Fibroblast of lung (primary cell): ENCODE data around the gene TDRD9.

Experiments used
- CTCF ChIP-seq, 2 donors: IDR thresholded peaks in 1 of 2; conservative IDR thresholded peaks in 1 of 2; 1 replicate in 1 of 2; 2 replicates in 1 of 2; pipeline ENCODE4 v1.5.1; 2011 to 2012; ENCODE audit warnings: low read length in 2 of 2, control low read depth in 1 of 2, inconsistent platforms in 1 of 2, low read depth in 1 of 2, mild to moderate bottlenecking in 1 of 2
- EZH2 ChIP-seq: IDR thresholded peaks from 2 replicates; pipeline ENCODE4 v1.5.1; 2012; ENCODE audit warnings: low read length, control low read depth, mild to moderate bottlenecking; ENCODE audit errors: missing control alignments

- TF ChIP-seq CTCF (conservative IDR thresholded peaks at IDR 0.05 in 1 of 2, IDR thresholded peaks at IDR 0.05 in 1 of 2; ENCODE audit: low read depth in 1 of 2, low read length in 2 of 2): no peak
- no peak for TF ChIP-seq EZH2
These were observed 30.9 kb upstream of the TDRD9 start for GRCh38 chr14:103897075-103897947.
